Uterus (tissue), 4 donors: Measurements from ENCODE around the gene PDGFRB. TPM values are rescaled to one million over a fixed set of nuclear protein-coding genes. Genes with fewer than 3 reads are reported as not detected.

Experiments
- DNase-seq, 2 donors: peaks; one replicate each; pipeline ENCODE4 v3.0.0-alpha.2; 2019 to 2020
- H3K27ac ChIP-seq, 2 donors: fragments of 200-600 bp; sonication (generic); 1 replicate in 1 of 2; 2 replicates in 1 of 2; pipeline ENCODE4 v1.5.1; 2016 to 2018
- H3K27me3 ChIP-seq, 2 donors: fragments of 200-600 bp; sonication (generic); one replicate each; pipeline ENCODE4 v1.5.1; 2018 to 2019; ENCODE audit warnings: control low read depth in 1 of 2
- H3K36me3 ChIP-seq, 2 donors: fragments of 200-600 bp; sonication (generic); one replicate each; pipeline ENCODE4 v1.5.1; 2019; ENCODE audit warnings: control low read depth in 1 of 2
- H3K4me1 ChIP-seq, 2 donors: fragments of 200-600 bp; sonication (generic); one replicate each; pipeline ENCODE4 v1.5.1; 2018 to 2019; ENCODE audit warnings: control low read depth in 1 of 2
- H3K4me3 ChIP-seq, 2 donors: fragments of 200-600 bp; sonication (generic); 1 replicate in 1 of 2; 2 replicates in 1 of 2; pipeline ENCODE4 v1.5.1; 2018 to 2019; ENCODE audit warnings: mild to moderate bottlenecking in 1 of 2
- H3K9me3 ChIP-seq, 2 donors: fragments of 200-600 bp; sonication (generic); one replicate each; pipeline ENCODE4 v1.5.1; 2019; ENCODE audit warnings: control low read depth in 1 of 2
- POLR2A ChIP-seq, 2 donors: fragments of 450-650 bp; IDR thresholded peaks; one replicate each; pipeline ENCODE4 v1.6.1; 2016; ENCODE audit warnings: antibody characterized with exemption in 2 of 2, mild to moderate bottlenecking in 1 of 2, moderate library complexity in 1 of 2
- intact Hi-C: fragments of 100-400 bp; cut with DNase I; formaldehyde crosslinking; loops from one replicate; pipeline ENCODE4 v1.15.1; 2023; ENCODE audit warnings: low total_unique reads
- total RNA-seq, 4 donors: library from RNA; depleted of rRNA in 3 of 4; stranded (reverse); fragments of >200 nt in 3 of 4; gene quantifications; one replicate each; pipeline versions ENCODE4 v1.1.0 to v1.2.4, GENCODE V29; 2014 to 2023
- TF ChIP-seq, protein P1 (sequence below), 4 experiments: fragments of 200-600 bp in 2 of 4; fragments of 450-650 bp in 2 of 4; sonication (generic) in 2 of 4; IDR thresholded peaks; one replicate each; pipeline ENCODE4 v1.5.1; 2016 to 2019; ENCODE audit warnings: antibody characterized with exemption in 4 of 4, mild to moderate bottlenecking in 2 of 4, moderate library complexity in 1 of 4
- donor health status: DM: yes; HTN: yes; CAD: no.

The PDGFRB gene
- total RNA-seq, 4 donors from 2014 or later = 60.2 to 378 (median 235) TPM

DNA sequence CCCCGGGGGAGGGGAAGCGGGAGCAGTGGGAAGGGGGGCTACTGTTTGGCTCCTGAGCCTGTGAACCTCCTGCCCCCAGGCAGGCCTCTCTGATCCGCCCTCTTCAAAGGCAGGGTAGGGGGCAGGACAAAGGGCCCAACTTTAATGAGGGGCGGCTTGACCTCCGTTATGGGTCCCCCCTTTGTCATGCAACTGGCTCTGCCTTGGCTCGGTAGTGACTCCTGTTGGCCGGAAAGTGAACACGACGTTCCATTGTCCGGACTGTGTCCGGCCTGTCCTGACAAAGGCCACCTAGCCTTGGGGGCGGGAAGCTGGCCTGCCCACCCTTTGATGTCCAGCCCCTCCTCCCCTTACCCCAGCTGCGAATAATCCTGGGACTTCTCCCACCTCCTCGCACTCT lies 12.3 kb upstream of the PDGFRB start:
- Histone ChIP-seq H3K27me3 (no peaks in the 10 kb centered on the region), H3K27ac (no peak overlapping the region), H3K4me1 (no peaks in the 10 kb centered on the region), H3K4me3 (no peak overlapping the region), H3K36me3 (no peaks in the 10 kb centered on the region), H3K9me3 (no peaks in the 10 kb centered on the region)
- intact Hi-C loops = loop anchor here (10.0 kb wide), 1 partner anchor 47 kb away; no protein-coding TSS in a partner anchor
- no peak for DNase-seq
- TF ChIP-seq POLR2A (IDR thresholded peaks at IDR 0.05) = no peak
- TF ChIP-seq, protein P1, sequence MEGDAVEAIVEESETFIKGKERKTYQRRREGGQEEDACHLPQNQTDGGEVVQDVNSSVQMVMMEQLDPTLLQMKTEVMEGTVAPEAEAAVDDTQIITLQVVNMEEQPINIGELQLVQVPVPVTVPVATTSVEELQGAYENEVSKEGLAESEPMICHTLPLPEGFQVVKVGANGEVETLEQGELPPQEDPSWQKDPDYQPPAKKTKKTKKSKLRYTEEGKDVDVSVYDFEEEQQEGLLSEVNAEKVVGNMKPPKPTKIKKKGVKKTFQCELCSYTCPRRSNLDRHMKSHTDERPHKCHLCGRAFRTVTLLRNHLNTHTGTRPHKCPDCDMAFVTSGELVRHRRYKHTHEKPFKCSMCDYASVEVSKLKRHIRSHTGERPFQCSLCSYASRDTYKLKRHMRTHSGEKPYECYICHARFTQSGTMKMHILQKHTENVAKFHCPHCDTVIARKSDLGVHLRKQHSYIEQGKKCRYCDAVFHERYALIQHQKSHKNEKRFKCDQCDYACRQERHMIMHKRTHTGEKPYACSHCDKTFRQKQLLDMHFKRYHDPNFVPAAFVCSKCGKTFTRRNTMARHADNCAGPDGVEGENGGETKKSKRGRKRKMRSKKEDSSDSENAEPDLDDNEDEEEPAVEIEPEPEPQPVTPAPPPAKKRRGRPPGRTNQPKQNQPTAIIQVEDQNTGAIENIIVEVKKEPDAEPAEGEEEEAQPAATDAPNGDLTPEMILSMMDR (IDR thresholded peaks at IDR 0.05) = no peak

DNA sequence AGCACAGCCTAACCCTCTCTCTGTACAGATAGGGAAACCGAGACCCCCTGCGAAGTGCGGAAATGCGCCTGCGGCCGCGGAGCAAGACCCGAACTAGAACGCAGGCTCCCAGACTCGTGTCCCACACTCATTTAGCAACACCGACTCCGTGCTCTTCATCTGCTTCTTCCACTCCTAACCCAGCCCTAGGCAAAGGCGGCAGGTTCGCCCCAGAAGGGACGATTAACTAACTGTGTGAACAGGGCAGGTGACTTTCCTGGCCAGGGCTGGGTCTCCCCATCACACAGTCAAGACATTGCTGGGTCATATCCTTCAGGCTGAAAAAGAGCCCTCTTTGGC lies 11.8 kb upstream of the PDGFRB start:
- no peaks in the 10 kb centered on the region for H3K4me1 ChIP-seq
- H3K27ac ChIP-seq = no peak overlapping the region
- no peaks in the 10 kb centered on the region for H3K27me3 ChIP-seq
- no peak overlapping the region for H3K4me3 ChIP-seq
- TF ChIP-seq, protein P1 (IDR thresholded peaks at IDR 0.05) = no peak
- no peak for TF ChIP-seq POLR2A (IDR thresholded peaks at IDR 0.05)
- no peak for DNase-seq
- H3K36me3 ChIP-seq = no peaks in the 10 kb centered on the region
- no peaks in the 10 kb centered on the region for H3K9me3 ChIP-seq
- intact Hi-C loops = loop anchor here (10.0 kb wide), 1 partner anchor 47 kb away; no protein-coding TSS in a partner anchor

DNA sequence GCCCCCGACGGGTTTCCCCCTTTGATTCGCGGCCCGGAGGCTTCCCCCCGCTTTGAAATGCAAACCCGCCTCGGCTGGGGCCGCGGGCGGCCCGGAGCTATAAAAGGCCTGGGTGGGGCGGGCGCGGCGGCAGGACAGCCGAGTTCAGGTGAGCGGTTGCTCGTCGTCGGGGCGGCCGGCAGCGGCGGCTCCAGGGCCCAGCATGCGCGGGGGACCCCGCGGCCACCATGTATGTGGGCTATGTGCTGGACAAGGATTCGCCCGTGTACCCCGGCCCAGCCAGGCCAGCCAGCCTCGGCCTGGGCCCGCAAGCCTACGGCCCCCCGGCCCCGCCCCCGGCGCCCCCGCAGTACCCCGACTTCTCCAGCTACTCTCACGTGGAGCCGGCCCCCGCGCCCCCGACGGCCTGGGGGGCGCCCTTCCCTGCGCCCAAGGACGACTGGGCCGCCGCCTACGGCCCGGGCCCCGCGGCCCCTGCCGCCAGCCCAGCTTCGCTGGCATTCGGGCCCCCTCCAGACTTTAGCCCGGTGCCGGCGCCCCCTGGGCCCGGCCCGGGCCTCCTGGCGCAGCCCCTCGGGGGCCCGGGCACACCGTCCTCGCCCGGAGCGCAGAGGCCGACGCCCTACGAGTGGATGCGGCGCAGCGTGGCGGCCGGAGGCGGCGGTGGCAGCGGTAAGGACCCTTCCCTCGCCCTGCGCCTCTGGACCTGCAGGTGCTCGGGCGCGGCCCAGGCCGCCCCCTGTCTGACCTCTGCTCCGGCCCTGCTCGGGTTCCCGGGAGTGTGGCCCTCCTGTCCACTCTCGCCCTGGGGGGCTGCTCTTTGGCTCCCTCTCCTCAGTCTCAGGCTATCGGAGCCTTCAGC lies 11.2 kb upstream of the PDGFRB start, which contains the start of gene CDX1:
Gene CDX1, plus strand, starts transcription at position 129 of the 862 bp plus-strand sequence. Its CDS starts 99 bp downstream, at position 228.
- no peaks in the 10 kb centered on the region for H3K27me3 ChIP-seq
- DNase-seq = no peak
- H3K36me3 ChIP-seq = no peaks in the 10 kb centered on the region
- no peaks in the 10 kb centered on the region for H3K9me3 ChIP-seq
- intact Hi-C loops = loop anchor here (10.0 kb wide), 1 partner anchor 48 kb away; no protein-coding TSS in a partner anchor
- no peak within 1 kb of the TSS for H3K4me3 ChIP-seq
- no peaks in the 10 kb centered on the region for H3K4me1 ChIP-seq
- peak within 1 kb of the TSS; percentile 71 to 74 for H3K27ac ChIP-seq
- TF ChIP-seq POLR2A (IDR thresholded peaks at IDR 0.05) = no peak
- TF ChIP-seq, protein P1 (IDR thresholded peaks at IDR 0.05) = no peak

DNA sequence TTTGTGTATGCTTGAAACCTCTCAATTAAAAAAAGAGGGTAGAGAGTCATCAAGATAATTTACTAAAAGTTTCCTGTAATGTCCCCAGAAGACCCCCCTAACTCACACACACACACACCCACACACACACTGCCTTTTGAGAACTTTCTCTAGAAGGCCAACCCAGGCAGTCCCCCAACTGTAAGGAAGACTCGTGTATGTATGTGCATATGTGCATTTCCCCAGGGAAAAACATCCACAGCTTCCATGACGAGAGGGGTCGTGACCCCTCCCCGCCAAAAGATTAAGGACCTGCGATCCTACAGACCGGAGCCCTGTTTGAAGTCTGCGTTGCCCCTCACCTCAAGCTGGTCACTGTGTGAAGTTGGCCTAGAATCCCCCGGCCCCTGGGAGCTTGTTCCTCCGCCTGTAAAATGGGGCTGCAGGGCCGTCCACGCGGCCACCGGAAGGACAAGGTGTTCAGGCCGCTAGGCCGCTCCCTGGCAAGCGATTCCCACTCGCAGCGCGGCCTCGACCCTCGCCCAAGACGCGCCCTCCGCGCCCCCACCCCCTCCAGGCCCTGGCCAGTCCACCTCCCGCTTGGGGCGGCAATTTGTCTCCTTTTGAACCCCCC lies 10.5 kb upstream of the PDGFRB start:
- Histone ChIP-seq H3K27me3 (no peaks in the 10 kb centered on the region), H3K4me3 (no peak overlapping the region), H3K27ac (peak overlapping the region; percentile 71 to 74), H3K4me1 (no peaks in the 10 kb centered on the region), H3K9me3 (no peaks in the 10 kb centered on the region), H3K36me3 (no peaks in the 10 kb centered on the region)
- TF ChIP-seq, protein P1 (IDR thresholded peaks at IDR 0.05) = no peak
- intact Hi-C loops = loop anchor here (10.0 kb wide), 1 partner anchor 49 kb away; no protein-coding TSS in a partner anchor
- no peak for DNase-seq
